NCI-H1694 (cell line): Measurements from ENCODE around the gene ROPN1B.

Experiments
- DNase-seq: peaks from one replicate; lab custom pipeline; 2025; lab: John Stamatoyannopoulos, UW

ROPN1B gene

DNA sequence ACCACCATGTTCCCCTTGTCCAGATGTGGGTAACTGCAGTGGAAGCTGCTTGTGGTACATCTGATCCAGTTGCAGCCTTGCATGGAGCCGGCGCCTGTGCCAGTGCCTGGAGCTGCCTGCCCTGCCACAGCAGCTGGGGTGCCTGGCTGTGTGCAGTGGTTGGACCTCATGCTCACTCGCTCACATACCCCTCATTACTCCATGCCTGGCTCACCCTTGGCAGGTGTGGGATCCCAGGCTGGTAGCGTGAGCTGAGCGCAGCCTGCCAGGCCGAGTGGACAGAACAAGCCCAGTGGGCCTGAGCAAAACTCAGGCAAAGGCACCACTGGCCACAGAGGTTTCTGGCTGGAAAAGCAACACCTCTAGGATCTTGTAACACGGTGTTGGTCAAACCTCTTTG is 35.7 kb downstream of the ROPN1B start:
- no peak for DNase-seq

DNA sequence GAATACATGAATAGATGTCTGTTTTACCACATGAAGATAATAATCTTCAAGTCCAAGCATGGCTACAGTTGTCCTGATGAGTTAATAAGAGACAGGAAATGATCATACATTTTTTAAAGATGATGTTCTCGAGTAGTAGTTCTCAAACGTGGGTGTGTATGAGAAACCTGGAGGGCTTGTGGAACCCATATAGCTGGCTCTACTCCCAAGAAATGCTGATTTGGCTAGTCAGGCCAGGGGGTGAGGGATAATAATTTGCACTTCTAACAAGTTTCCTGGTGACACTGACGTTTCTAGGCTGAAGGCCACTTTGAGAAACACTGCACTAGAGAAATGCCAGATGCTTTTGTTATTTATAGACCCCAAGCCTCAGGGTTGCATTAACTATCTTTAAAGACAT is 37.0 kb downstream of the ROPN1B start:
- no peak for DNase-seq

DNA sequence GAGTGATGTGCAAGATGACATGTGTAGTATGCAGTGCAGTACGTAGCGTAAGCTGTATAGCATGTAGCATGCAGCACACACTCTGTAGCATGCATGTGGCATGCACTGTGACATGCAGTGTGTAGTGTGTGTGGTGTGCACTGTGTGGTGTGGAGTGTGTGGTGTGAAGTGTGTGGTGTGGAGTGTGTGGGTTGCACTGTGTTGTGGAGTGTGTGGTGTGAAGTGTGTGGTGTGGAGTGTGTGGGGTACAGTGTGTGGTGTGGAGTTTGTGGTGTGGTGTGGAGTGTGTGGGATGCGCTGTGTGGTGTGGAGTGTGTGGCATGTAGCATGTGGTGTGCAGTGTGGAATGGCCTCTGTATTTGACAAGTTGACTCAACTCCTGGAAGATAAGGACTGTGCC is 39.2 kb downstream of the ROPN1B start:
- DNase-seq, result no peak

DNA sequence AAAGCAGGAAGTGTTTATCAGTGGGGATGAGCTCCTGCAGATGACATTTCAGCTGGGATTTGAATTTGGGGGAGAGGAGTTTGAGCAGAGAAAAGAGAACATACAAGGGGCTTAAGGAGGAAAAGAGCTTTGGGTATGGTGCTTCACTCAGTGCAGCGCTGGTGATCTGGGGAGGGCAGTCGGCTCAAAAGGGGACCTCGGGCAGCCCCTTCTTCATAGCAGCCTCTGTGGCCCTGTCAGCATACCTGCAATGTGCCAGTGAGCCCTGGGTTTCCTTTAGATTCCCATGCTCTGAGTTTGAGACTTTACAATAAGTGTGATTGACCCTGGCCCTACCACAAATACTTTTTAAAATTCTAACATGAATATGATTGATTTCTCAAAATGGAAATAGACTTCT is 40.2 kb downstream of the ROPN1B start:
- no peak for DNase-seq

DNA sequence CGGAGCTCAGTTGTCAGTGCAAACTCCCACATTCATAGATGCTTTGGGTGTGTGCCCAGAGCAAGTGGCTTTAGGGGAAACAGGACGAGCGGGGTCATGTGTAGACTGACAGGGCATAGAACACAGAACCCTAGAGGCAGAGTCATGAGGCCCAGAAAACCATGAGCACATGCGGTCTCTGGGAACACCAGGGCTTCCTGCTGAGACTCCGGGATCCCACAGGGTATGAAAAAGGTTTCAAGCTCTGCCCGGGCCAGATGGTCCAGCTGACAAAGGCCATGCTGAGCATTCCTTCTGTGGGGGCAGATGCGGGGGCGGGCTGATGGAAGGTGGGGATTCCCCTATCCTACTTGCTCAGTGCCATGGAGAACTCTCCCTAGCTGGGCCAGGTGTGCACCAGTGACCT is 44.8 kb downstream of the ROPN1B start:
- DNase-seq, result peak; percentile 22

DNA sequence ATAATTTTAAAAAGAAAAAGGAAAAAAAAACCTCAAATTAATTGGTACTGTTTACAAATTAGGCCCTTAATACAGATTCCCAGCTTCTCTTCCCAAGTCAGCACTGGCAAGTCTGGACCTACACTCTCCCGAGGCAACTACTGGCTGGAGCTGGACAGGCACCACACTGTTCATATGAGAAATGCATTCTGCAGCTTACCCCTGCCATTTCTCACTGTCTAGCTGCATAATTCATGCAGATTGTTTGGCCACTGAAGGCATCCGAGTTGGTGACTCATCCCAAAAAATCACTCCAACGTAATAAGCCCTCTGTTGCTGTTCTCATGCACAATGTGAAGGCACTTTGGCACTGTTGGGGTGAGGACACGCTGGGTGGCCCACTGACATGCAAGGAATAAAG is 45.3 kb downstream of the ROPN1B start:
- no peak for DNase-seq

DNA sequence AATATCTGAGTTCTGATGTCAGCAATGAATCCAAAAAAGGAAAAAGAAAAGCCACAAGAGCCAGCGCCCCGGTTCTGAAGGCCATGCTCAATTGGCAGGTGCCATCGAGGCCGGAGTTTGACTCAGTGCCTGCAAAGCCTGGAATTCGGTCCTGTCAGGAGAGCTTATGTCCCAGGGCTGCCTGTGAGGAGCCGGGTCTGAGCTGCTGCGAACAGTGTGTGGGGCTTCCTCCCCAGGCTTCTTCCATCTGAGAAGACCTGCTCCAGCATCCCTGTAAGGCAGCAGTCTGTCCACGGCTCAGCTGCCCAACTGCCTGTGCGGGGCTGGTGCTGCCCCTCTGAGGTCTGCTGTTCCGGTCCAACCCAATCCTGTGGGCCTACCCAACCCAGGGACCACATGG is 46.1 kb downstream of the ROPN1B start:
- DNase-seq, result no peak

DNA sequence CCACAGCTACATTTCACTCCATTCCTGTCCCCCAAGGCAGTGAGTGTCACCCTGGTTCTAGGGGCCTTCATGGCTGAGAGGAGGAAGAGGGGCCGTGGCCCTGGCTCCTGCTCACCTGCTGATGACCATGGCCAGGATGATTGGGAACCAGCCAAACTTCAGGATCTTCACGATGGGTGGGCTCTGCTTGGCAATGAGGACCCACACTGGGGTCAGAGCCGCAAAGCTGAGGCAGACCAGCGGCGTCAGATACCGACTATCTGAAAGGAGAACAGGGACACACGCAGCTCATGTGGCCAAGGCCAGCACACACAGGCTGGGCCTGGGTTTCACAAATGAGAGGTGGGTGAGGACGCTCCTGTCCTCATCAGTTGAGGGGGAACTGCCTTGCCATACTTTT is 47.6 kb downstream of the ROPN1B start:
- no peak for DNase-seq

DNA sequence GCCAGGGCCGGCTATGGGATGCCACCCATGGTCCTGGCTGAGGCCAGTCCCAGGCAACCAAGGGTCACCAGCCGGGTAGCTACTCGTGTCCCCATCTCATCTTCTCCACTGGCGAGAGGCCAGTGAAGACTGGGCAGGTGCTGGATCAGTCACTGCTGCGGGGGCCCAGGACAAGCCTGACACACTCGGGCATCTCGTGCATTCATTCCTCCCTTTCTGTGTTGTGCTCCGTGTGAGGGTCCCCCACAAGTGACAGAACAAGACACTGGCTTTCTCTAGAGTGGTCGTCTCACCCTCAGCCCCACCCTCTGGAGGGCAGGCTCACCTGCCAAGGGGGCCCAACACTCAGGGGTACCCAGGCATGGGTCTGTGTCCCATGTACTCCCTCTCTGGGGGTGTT is 48.4 kb downstream of the ROPN1B start:
- DNase-seq, result no peak

DNA sequence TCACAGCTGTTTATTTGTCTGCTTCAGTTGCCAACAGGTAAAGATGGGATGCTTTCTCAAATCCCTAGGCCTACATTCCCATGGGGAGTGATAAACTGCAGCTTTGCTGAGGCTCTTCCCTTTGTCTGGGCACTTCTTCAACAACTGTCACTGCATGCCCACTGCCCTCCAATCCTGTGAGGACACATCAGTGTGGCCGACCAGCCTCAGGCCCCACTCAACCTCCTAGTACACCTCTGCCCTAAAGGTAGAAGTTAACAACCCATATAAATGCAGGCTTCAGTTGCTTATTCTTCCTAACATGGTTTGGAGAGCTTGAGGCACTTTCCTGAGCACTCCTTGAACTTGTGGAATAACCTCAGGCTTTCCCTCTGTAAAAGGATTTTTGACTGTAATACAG is 49.6 kb downstream of the ROPN1B start:
- DNase-seq, result no peak

DNA sequence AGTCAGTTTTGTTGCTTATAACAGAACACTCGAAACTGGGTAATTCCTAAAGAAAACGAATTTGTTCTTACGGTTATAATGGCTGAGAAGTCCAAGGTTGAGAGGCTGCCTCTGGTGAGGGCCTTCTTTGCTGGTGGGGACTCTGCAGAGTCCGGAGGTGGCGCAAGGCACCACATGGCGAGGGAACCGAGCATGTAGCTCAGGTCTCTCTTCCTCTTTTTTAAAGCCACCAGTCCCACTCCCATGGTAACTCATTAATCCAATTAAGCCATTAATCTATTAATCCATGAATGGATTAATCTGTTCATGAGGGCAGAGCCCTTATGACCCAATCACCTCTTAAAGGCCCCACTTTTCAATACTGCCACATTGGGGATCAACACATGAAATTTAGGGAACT is 50.0 kb downstream of the ROPN1B start:
- DNase-seq, result no peak

DNA sequence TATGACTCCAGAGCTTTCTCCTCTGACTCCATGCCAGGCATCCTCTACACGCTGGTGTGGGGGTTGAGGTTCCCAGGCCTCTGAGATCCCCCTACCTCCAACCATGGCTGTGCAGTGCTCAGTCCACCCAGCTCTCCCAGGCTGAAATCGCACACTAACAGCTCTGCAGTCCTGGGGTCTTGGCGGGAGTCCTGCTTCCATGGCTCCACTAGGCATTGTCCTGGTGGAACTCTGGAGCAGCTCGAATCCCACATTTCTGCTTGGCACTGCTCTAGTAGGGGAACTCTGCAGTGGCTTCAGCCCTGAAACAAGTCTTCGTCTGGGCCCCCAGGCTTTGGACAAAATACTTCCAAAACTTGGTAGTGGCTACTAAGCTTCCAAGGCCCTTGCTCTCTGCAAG is 50.7 kb downstream of the ROPN1B start:
- no peak for DNase-seq

DNA sequence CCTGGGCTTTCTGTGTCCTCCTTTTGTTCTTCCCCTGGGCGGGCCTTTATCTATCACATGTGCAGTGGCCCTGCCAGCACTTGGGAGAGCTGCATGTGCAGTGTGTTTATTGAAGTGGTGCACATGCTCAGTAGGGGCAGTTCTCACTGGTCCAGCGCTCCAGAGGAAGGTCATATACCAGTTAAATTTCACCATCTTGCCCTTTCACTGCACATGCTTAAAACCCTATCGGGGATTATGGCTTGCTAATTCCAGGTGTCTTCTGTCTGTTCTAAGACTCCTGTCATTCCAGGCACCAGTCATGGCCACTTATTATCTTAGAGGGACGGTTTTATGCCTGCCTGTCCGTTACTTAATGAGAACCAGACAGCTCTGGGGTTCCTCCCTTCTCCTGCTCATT is 52.2 kb downstream of the ROPN1B start:
- no peak for DNase-seq

DNA sequence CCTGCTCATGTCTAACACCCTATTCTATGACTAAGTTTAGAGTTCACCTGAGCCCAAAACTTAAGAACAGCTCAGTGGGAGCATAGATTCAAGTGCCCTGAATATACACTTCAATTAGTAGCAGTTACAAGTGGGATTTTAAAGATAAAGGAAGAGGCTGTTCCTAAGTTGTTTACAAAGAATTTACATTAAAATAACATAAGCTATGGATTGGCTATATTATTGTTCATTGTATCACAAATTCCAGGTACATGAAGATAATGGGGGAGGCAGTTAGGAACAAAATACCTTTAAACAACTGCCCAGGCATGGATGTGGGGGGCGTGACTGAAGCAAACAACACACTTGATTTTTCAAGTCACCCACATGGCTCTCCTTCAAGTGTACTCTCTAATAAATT is 52.7 kb downstream of the ROPN1B start:
- no peak for DNase-seq

DNA sequence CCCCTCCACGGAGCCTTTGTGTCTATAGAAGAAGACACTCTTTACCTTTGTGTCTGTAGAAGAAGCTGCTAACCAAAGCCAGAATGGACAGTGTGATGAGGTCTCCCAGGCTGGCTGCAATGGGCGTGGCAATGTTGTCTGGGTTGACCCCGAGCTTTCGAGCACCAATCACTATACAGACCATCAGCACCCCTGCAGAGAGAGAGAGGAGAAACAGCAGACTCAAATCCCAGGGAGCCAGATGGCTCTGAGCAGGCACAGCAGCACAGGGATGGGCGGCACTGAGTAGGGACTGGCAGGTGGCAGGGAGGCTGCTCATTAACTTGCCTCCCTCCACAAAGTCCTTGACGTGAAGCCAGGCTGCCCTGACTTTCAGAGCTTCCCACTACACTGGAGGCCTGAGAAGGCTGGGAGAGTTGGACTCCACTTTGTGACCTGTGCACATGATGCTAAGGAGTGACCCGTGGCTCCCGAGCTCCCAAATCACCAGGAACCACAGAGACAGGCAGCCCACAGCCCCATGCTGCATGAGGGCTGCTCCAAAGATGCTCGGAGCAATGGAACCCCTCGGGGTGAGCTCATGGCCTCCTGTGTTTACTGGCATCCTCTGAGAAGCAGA is 53.9 kb downstream of the ROPN1B start:
- DNase-seq, result peak; percentile 93

DNA sequence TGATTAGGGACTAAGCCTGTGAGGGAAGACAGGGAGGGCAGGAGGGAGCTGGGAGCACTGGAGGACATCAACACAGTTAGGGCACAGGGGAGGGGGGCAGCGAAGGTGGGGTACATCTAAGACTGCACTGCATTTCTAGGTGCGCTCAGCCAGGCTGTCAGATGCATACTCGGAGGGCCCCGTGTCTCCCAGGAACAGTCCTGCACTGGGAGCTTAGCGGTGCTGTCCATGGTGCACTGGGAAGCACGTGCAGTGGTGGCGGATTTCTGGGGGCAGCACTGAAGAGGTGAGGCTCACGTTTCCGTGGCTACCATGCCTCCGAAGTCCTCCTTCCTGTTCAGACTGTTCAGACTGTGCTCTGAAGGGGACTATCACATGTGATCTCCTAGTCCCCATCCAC is 54.4 kb downstream of the ROPN1B start:
- DNase-seq, result no peak

DNA sequence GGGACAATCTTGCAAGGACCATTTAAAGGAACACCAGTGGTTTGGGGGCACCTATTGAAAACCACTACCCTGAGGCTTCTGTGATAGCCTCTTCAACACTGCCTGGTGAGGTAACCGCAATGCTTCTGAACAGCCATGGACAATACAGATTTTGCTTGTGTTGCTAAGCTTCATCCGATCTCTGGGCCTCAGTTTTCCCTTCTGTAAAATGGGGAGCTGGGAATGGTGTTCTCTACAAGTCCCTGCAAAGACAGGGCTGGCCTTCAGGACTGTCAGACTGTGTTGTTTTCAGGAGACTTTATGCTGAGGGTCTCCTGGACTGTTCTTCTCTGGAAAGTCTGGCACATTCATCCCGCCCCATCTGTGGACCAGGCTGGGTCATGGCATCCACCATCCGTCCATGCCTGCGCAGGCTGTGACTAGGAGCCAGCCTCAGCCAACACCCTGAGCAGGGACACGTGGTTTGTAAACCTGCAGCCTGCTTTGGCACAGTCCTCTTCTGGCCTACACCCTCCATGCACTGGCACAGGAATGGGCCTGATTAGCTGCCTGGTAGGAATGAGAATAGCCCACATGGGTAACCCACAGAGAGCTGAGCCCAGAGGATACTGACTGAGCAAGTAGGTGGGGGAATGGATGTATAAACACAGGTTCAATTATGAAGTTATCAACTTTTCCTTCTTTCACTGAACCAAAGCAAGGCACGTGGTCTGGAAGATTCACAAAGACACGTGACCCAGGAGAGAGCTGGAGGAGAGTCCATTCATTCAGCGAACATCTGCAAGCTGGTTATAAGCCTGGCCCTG is 55.3 kb downstream of the ROPN1B start:
- no peak for DNase-seq

DNA sequence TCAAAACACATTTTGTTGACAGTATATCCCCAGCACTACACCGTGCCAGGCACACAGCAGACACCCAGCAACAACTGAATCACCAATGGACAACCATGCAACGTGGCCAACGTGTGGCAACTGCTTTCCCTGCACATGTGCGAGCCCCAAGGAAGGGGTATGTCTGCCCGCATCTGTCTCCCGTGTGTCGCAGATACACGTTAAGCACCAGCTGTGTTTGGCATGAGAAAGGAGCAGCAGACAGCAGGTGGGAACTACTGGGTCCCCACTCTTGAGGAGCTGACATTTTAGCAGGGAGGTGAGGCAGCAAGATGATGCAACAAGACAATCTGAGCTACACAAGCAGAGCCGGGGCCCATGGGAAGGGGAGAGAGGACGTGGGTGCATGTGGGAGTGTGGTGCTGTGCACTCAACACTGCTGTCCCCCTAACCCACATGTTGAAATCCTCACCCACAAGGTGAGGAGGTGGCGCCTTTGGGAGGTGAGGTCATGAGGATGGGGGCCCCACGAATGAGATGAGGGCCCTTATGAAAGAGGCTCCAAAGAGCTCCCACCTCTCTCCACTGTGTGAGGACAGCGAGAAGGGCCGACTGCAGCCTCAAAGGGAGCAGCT is 56.2 kb downstream of the ROPN1B start:
- DNase-seq, result no peak

DNA sequence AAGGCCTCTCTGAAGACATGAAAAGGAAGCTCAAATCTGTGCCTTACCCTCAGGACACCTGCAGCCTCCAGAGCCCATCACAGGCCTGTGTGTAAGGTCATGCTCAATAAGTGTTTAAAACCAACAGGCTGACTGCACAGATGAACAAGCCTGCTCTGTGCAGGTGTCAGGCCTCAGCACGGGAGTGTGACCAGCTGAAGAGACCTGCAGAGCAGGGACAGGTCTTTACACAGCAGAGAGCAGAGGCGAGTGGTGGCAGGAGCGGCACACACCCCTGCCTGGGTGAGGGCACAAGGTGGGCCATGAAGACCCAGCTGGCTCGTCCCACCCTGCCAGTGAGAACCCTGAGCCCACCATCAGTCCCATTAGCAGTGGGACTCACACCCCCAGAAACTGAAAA is 56.9 kb downstream of the ROPN1B start:
- DNase-seq, result no peak

DNA sequence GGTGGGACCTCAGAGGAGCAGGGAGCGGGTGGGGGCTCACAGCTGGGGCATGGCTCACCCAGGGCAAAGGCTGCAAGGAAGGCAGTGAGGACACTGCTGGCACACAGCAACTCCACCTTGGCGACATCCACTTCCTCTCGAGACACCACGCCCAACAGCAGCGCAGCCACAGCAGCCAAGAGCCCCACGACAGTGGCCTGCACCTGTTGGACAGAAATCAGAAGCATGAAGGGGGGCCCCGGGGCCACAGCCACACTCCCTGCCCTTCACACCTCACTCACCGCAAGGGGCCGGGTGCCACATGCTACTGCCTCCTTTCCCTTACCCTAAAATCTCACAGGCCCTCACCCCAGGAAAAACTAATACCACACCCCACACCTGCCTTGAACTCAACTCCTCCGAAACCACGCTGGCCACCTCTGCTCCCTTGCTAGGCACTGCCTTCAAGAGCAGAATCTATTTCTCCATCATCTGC is 57.3 kb downstream of the ROPN1B start:
- no peak for DNase-seq

DNA sequence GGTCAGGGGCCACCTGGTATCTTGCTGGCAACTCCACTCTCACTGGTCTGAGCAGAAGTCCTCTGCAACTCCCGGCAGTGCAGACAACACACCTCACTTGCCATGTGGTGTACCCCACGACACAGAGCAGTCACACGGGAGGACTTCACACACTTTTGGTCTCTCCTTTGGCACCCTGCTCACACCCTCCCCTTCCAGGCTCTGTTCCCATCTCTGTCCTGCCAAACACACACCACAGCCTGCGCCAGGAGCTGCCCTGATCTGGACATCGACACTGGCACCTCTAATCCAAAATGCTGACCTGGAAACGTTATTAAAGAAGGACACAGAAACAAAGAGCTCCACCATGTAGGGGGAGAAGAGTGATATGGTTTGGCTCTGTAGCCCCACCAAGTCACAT is 57.8 kb downstream of the ROPN1B start:
- no peak for DNase-seq

DNA sequence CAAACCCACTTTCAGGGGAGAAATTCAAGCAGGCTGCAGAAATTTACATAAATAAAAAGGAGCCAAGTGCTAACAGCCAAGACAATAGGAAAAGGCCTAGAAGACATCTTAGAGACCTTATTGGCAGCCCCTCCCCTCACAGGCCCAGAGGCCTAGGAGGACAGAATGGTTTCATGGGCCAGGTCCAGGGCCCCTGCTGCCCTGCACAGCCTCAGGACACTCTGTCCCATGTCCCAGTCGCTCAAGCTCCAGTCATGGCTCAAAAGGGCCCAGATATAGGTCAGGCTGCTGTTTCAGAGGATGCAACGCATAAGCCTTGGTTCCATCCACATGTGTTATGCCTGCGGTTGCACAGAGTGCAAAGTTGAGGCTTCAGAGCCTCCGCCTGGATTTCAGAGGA is 59.1 kb downstream of the ROPN1B start:
- DNase-seq, result no peak

DNA sequence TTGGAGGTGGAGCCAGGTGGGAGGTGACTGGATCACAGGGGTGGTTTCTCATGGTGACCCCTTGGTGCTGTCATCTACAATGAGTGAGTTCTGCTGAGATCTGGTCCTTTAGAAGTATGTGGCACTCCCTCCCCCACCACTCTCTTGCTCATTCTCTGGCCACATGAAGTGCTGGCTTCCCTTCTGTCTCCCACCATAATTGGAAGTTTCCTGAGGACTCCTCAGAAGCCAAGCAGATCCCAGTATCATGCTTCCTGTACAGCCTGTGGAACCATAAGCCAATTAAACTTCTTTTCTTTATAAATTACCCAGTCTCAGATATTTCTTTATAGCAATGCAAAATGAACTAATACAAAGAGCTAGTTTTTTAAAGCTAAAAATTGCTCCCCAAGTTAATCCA is 60.3 kb downstream of the ROPN1B start:
- no peak for DNase-seq
